H1 (cell line): ENCODE data around the gene FEM1C. TPM values are rescaled to one million over a fixed set of nuclear protein-coding genes. Genes with fewer than 3 reads are reported as not detected.

Source experiments
- GABPA ChIP-seq: IDR thresholded peaks from 2 replicates; pipeline ENCODE4 v1.6.1; 2011; ENCODE audit warnings: mild to moderate bottlenecking, low read length, moderate library complexity, borderline replicate concordance; ENCODE audit not compliant: insufficient read depth
- KDM4A ChIP-seq: IDR thresholded peaks from one replicate; pipeline ENCODE4 v1.7.1; 2012; ENCODE audit warnings: low read depth, mild to moderate bottlenecking, moderate library complexity, low read length, inconsistent platforms; ENCODE audit not compliant: severe bottlenecking
- POLR2AphosphoS5 ChIP-seq: IDR thresholded peaks from 2 replicates; pipeline ENCODE4 v1.6.1; 2011; ENCODE audit warnings: low read depth, low read length
- RBBP5 ChIP-seq: IDR thresholded peaks from 2 replicates; pipeline ENCODE4 v1.7.1; 2012; ENCODE audit warnings: low read depth, mild to moderate bottlenecking, inconsistent platforms, low read length, moderate library complexity, borderline replicate concordance
- SP4 ChIP-seq: IDR thresholded peaks from 2 replicates; pipeline ENCODE4 v1.6.1; 2012; ENCODE audit warnings: low read length, inconsistent platforms
- TAF1 ChIP-seq: IDR thresholded peaks from 2 replicates; pipeline ENCODE4 v1.6.1; 2011; ENCODE audit warnings: mild to moderate bottlenecking, low read depth, low read length
- TAF7 ChIP-seq: optimal IDR thresholded peaks from 2 replicates; pipeline ENCODE3; 2011; ENCODE audit warnings: low read depth, mild to moderate bottlenecking, inconsistent platforms, low read length, moderate library complexity, borderline replicate concordance
- polyA plus RNA-seq, 7 experiments: library from polyadenylated mRNA; depleted of rRNA in 3 of 7; stranded (reverse) in 5 of 7; unstranded in 2 of 7; fragments of >200 nt in 5 of 7; fragments of 200-250 nt in 2 of 7; gene quantifications; 1 replicate in 5 of 7; 2 replicates in 1 of 7; 4 replicates in 1 of 7; pipeline versions ENCODE4 v1.2.1 to v1.2.3, GENCODE V29; 2011 to 2013; ENCODE audit warnings: missing spikeins in 2 of 7, mixed read lengths in 2 of 7
- total RNA-seq: library from RNA; stranded (reverse); fragmentation: NEBNext Ultra II Directional; extraction: Animal tissue kit (Norgen Biotek cat#: 25700); gene quantifications from 2 replicates; pipeline ENCODE4 v1.2.1, GENCODE V29; 2021
- TF ChIP-seq, protein P1 (sequence below): IDR thresholded peaks from 2 replicates; pipeline ENCODE4 v1.6.1; 2012; ENCODE audit warnings: inconsistent platforms

The FEM1C gene
- total and polyA plus RNA-seq, 2 of the 8 experiments (the other 6 are each of a cell fraction or from before 2014, with no cell fraction given) = 4.4 to 17.7 TPM

DNA sequence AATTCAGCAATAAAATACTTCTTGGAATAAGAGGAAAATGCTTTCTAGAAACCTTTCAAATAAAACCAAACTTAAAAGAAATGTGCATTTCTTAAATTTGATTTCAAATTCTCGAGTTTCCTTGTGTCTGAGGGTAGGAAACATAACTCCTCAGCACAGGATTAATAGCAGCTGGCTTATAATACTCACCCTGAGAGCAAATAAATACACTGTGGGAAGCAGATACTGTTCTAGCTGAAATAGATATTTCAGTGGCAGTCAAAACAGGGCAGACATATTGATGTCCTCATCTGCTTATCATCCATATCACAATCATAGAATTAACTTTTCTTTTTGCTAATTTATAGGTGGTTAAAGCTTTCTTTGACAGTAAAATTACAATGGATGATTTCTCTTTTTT, 24.1 kb upstream of the FEM1C start (continued):
- TF ChIP-seq, protein P1, sequence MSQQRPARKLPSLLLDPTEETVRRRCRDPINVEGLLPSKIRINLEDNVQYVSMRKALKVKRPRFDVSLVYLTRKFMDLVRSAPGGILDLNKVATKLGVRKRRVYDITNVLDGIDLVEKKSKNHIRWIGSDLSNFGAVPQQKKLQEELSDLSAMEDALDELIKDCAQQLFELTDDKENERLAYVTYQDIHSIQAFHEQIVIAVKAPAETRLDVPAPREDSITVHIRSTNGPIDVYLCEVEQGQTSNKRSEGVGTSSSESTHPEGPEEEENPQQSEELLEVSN = no peak
- no peak for TF ChIP-seq GABPA
- no peak for TF ChIP-seq TAF7
- no peak for TF ChIP-seq RBBP5
- TF ChIP-seq KDM4A = no peak
- TF ChIP-seq TAF1 = no peak
- TF ChIP-seq SP4 = no peak
- no peak for TF ChIP-seq POLR2AphosphoS5
